Suprapubic skin (tissue), 3 donors: ENCODE measurements around the gene KCNG4.

Experiments used
- CTCF ChIP-seq, 2 donors: fragments of 200-600 bp in 1 of 2; fragments of 450-650 bp in 1 of 2; sonication (generic) in 1 of 2; IDR thresholded peaks; one replicate each; pipeline ENCODE4 v1.5.1; 2016 to 2019; ENCODE audit warnings: antibody characterized with exemption in 2 of 2, mild to moderate bottlenecking in 1 of 2, moderate library complexity in 1 of 2
- POLR2A ChIP-seq, 2 donors: fragments of 450-650 bp; IDR thresholded peaks; one replicate each; pipeline ENCODE4 v1.6.1; 2017; ENCODE audit warnings: antibody characterized with exemption in 2 of 2, mild to moderate bottlenecking in 2 of 2, moderate library complexity in 2 of 2

- no peak for TF ChIP-seq POLR2A (IDR thresholded peaks at IDR 0.05)
- no peak for TF ChIP-seq CTCF (IDR thresholded peaks at IDR 0.05)
These were observed 19.9 kb upstream of the KCNG4 start for GRCh38 chr16:84259691-84260090.
